Measurements from ENCODE around the gene EBF3.
"Not testable (repeated sequence)": the region's sequence is repeated elsewhere in the genome, so short reads cannot be mapped to it uniquely, and the experiment has no call there.

Gene EBF3

DNA sequence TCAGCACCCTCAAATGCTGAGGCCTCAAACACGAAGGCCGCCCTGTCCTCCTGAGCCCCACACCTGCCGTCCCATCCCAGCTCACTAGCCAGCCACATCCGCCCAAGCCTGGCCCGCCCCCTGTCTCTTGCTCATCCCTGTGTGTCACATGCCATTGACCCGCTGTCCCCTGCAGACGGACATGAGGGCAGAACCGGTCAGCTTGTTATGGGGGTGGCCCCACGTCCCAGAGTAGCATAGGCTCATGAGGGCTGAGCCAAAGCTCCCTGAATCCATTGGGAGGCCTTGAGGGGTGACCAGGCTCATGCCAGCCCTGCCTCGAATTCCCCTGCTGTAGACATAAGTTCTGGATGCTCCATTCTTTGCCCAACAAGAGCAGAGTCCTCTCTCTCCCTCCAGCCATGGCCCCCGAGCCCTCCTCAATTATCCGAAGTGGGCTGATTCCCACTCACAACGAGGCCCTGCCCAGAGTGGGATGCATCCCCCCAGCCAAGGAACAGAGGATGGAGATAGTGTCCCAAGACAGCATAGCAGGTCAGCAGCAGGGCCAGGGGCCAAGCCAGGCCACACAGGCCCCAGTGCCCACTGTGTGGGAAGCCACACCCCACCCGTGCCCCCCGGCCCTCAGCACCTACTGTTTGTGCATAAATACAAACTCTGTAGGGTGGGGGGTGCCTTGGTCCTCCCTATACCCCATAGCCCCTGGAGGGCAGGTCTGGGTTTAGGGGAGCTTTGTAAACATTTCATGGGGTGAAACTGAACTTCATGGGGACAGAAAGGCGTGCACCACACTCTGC lies 42.1 kb downstream of the EBF3 start:
- TF ChIP-seq, protein P1, sequence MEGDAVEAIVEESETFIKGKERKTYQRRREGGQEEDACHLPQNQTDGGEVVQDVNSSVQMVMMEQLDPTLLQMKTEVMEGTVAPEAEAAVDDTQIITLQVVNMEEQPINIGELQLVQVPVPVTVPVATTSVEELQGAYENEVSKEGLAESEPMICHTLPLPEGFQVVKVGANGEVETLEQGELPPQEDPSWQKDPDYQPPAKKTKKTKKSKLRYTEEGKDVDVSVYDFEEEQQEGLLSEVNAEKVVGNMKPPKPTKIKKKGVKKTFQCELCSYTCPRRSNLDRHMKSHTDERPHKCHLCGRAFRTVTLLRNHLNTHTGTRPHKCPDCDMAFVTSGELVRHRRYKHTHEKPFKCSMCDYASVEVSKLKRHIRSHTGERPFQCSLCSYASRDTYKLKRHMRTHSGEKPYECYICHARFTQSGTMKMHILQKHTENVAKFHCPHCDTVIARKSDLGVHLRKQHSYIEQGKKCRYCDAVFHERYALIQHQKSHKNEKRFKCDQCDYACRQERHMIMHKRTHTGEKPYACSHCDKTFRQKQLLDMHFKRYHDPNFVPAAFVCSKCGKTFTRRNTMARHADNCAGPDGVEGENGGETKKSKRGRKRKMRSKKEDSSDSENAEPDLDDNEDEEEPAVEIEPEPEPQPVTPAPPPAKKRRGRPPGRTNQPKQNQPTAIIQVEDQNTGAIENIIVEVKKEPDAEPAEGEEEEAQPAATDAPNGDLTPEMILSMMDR (IDR thresholded peaks at IDR 0.05; ENCODE audit: borderline replicate concordance, extremely low read depth, low read length, poor library complexity, severe bottlenecking) = no peak
- TF ChIP-seq EZH2 (IDR thresholded peaks at IDR 0.05; ENCODE audit: borderline replicate concordance, low read depth, low read length, severe bottlenecking) = no peak
- H3K36me3 ChIP-seq (ENCODE audit: insufficient read depth, low read length) = no peaks in the 10 kb centered on the region
- no peak for ATAC-seq (ENCODE audit: insufficient read depth, low read depth)

DNA sequence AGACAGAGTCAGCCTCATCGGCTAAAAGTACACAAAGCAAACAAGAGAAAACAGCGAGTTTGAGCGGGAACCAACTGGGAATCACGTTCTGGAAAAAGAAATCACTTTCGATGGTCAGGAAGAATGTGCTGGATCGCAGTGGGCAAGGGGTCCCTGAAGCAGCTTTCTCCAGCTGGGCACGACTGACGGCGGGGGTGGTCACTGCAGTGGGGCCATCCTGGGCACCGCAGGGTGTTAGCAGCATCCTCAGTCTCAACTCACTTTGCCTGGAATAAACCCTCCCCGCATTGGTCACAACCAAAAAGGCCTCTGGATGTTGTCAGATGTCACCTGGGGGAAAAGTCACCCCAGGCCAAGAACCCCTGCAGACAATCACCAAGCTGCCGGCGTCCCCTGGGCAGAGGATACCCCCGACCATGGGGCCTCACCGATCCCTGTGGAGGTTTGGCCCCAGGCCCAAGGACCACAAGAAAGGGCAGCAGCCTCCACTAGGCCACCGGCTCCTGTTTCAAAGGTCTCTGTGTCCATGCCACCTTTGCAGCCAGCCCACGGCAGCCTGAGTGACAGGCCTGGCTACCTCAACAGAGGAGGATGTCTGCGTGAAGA lies 42.9 kb downstream of the EBF3 start:
- TF ChIP-seq, protein P1 (IDR thresholded peaks at IDR 0.05; ENCODE audit: borderline replicate concordance, extremely low read depth, low read length, poor library complexity, severe bottlenecking) = no peak

More for the DNA sequence above, 42.1 kb downstream of the EBF3 start:
- Histone ChIP-seq H3K9ac (ENCODE audit: low read depth, low read length) (no peak overlapping the region), H3K4me3 (ENCODE audit: low read depth in 1 of 2, low read length in 2 of 2) (no peak overlapping the region), H3K4me1 (ENCODE audit: insufficient read depth, low read length) (no peaks in the 10 kb centered on the region), H3K4me2 (ENCODE audit: insufficient read depth, low read length) (no peak overlapping the region), H3K27ac (ENCODE audit: low read length) (no peak overlapping the region), H4K20me1 (ENCODE audit: insufficient read depth, low read length) (no peaks in the 10 kb centered on the region), H3K79me2 (ENCODE audit: insufficient read depth, low read length) (no peaks in the 10 kb centered on the region), H2AFZ (ENCODE audit: low read depth, low read length) (no peak overlapping the region), H3K9me3 (ENCODE audit: insufficient read depth, low read length, severe bottlenecking) (no peaks in the 10 kb centered on the region), H3K27me3 (ENCODE audit: insufficient read depth, low read length, poor library complexity) (no peaks in the 10 kb centered on the region)
- DNase-seq = no peak

DNA sequence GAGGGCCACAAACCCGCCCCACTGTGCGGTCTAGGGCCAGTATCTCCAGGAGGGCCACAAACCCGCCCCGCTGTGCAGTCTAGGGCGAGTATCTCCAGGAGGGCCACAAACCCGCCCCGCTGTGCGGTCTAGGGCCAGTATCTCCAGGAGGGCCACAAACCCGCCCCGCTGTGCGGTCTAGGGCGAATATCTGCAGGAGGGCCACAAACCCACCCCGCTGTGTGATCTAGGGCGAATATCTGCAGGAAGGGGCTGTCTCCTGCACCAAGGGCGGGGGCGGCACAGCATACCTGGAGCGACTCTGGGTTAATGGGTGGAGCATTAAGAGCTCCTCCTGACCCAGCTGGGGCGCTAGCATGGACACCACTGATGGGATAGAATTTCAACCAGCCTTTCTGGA lies 43.9 kb downstream of the EBF3 start:
- not testable (repeated sequence) for H3K4me1 ChIP-seq (ENCODE audit: insufficient read depth, low read length); H3K79me2 ChIP-seq (ENCODE audit: insufficient read depth, low read length); H3K4me3 ChIP-seq (ENCODE audit: low read depth in 1 of 2, low read length in 2 of 2); ATAC-seq (ENCODE audit: insufficient read depth, low read depth); H3K9me3 ChIP-seq (ENCODE audit: insufficient read depth, low read length, severe bottlenecking); H4K20me1 ChIP-seq (ENCODE audit: insufficient read depth, low read length); H3K27ac ChIP-seq (ENCODE audit: low read length); H3K9ac ChIP-seq (ENCODE audit: low read depth, low read length); H3K36me3 ChIP-seq (ENCODE audit: insufficient read depth, low read length); DNase-seq; H3K27me3 ChIP-seq (ENCODE audit: insufficient read depth, low read length, poor library complexity); H2AFZ ChIP-seq (ENCODE audit: low read depth, low read length); H3K4me2 ChIP-seq (ENCODE audit: insufficient read depth, low read length)

More for the DNA sequence above, 42.9 kb downstream of the EBF3 start:
- DNase-seq (no peak), ATAC-seq (ENCODE audit: insufficient read depth, low read depth) (no peak)
- H3K27me3 ChIP-seq (ENCODE audit: insufficient read depth, low read length, poor library complexity) = no peaks in the 10 kb centered on the region
- no peaks in the 10 kb centered on the region for H3K9me3 ChIP-seq (ENCODE audit: insufficient read depth, low read length, severe bottlenecking)
- H3K4me2 ChIP-seq (ENCODE audit: insufficient read depth, low read length) = no peak overlapping the region
- no peaks in the 10 kb centered on the region for H3K79me2 ChIP-seq (ENCODE audit: insufficient read depth, low read length)
- H3K36me3 ChIP-seq (ENCODE audit: insufficient read depth, low read length) = no peaks in the 10 kb centered on the region
- H3K4me1 ChIP-seq (ENCODE audit: insufficient read depth, low read length) = no peaks in the 10 kb centered on the region
- H3K4me3 ChIP-seq (ENCODE audit: low read depth in 1 of 2, low read length in 2 of 2) = no peak overlapping the region
- no peaks in the 10 kb centered on the region for H4K20me1 ChIP-seq (ENCODE audit: insufficient read depth, low read length)
- no peak overlapping the region for H3K9ac ChIP-seq (ENCODE audit: low read depth, low read length)
- no peak overlapping the region for H2AFZ ChIP-seq (ENCODE audit: low read depth, low read length)
- no peak overlapping the region for H3K27ac ChIP-seq (ENCODE audit: low read length)

DNA sequence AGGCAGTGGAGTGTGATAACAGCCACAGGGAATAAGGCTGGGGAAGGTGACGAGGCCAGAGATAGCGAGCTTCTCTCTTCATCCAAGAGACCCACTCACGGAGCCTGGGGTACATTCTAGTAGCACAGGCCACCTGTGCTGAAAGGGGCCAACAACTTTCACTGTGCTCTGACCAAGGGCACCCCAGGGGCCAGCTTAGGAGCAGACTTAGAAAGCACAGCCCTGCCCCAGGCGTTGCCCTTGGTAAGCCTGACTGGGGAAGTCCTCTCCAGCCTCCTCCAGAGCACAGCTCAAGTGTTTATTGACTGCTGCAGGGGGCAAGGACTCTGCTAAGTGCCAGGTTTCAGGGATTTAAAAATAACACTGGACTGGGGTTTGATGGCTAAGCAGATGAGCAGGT lies 44.7 kb downstream of the EBF3 start:
- no peak overlapping the region for H3K9ac ChIP-seq (ENCODE audit: low read depth, low read length)
- ATAC-seq (ENCODE audit: insufficient read depth, low read depth) (no peak), DNase-seq (no peak)
- no peaks in the 10 kb centered on the region for H3K79me2 ChIP-seq (ENCODE audit: insufficient read depth, low read length)
- no peak overlapping the region for H3K27ac ChIP-seq (ENCODE audit: low read length)
- no peaks in the 10 kb centered on the region for H3K27me3 ChIP-seq (ENCODE audit: insufficient read depth, low read length, poor library complexity)
- no peaks in the 10 kb centered on the region for H3K9me3 ChIP-seq (ENCODE audit: insufficient read depth, low read length, severe bottlenecking)
- H3K4me1 ChIP-seq (ENCODE audit: insufficient read depth, low read length) = no peaks in the 10 kb centered on the region
- TF ChIP-seq, protein P1 (IDR thresholded peaks at IDR 0.05; ENCODE audit: borderline replicate concordance, extremely low read depth, low read length, poor library complexity, severe bottlenecking) = no peak
- TF ChIP-seq EZH2 (IDR thresholded peaks at IDR 0.05; ENCODE audit: borderline replicate concordance, low read depth, low read length, severe bottlenecking) = no peak
- H3K4me3 ChIP-seq (ENCODE audit: low read depth in 1 of 2, low read length in 2 of 2) = no peak overlapping the region
- H4K20me1 ChIP-seq (ENCODE audit: insufficient read depth, low read length) = no peaks in the 10 kb centered on the region
- no peaks in the 10 kb centered on the region for H3K36me3 ChIP-seq (ENCODE audit: insufficient read depth, low read length)
- H2AFZ ChIP-seq (ENCODE audit: low read depth, low read length) = no peak overlapping the region
- no peak overlapping the region for H3K4me2 ChIP-seq (ENCODE audit: insufficient read depth, low read length)
